Astrocyte of the cerebellum (primary cell): ENCODE results near the gene NELFA.
A peak's percentile ranks its signal among the peaks of the same experiment; 100 is the strongest.

Experiments used
- DNase-seq: peaks from one replicate; pipeline ENCODE4 v3.0.0-alpha.2; 2011; ENCODE audit warnings: low read depth
- H3K4me3 ChIP-seq: 2 replicates; pipeline ENCODE4 v1.5.1; 2011; ENCODE audit warnings: mild to moderate bottlenecking, low read depth, low read length, moderate library complexity
- CTCF ChIP-seq: IDR thresholded peaks from 2 replicates; pipeline ENCODE4 v1.5.1; 2012; ENCODE audit warnings: low read length, low read depth, moderate library complexity, mild to moderate bottlenecking; ENCODE audit errors: missing control alignments
- in situ Hi-C: cut with HindIII; loops from 2 replicates; pipeline ENCODE4 v1.10.0; 2017; ENCODE audit warnings: low sequenced_read_pairs

NELFA gene

GRCh38 chr4:2048831-2049230, 40.1 kb upstream of the NELFA start:
- H3K4me3 ChIP-seq: no peak overlapping the region
- DNase-seq: no peak
- no peak for TF ChIP-seq CTCF
- in situ Hi-C loops: no loop called here

DNA sequence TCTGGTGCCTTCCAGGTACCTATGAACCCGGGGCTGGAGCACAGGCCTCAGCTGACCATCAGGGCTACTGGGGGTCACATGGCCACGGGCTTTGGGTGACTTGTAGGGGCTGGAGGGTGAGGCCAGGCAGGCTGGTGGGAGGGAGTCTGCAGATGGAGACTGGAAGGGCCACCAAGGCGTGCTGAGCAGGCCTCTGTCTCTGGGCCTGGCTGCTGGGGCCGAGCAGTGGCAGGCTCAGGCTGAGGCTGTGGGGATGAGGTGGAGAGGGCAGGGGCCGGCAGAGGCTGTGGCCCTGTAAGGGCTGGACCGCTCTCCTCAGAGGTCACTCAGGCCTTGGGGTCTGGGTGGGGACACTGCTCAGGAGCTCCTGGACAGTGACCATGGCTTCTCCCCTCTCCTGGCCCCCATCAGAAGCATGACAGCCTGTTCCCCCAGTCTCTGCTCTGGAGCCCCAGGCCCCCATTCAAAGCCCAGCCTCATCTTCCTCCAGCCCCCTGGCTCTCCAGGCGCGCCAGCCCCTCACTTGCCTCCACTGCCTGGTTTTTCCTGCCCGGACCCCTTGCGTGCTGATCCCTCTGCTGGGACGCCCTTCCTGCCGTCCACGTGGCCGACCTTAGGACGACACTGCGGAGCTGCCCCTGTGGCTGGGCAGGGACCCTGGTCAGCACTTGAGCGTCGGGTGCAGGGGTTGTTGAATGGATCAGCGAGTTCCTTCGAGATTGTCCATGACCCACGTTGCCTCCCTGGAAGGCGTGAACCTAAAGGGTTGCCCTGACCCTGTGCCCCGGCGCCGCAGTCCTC, 39.2 kb upstream of the NELFA start:
- in situ Hi-C loops: no loop called here
- DNase-seq: no peak
- no peak for TF ChIP-seq CTCF
- H3K4me3 ChIP-seq: no peak overlapping the region

DNA sequence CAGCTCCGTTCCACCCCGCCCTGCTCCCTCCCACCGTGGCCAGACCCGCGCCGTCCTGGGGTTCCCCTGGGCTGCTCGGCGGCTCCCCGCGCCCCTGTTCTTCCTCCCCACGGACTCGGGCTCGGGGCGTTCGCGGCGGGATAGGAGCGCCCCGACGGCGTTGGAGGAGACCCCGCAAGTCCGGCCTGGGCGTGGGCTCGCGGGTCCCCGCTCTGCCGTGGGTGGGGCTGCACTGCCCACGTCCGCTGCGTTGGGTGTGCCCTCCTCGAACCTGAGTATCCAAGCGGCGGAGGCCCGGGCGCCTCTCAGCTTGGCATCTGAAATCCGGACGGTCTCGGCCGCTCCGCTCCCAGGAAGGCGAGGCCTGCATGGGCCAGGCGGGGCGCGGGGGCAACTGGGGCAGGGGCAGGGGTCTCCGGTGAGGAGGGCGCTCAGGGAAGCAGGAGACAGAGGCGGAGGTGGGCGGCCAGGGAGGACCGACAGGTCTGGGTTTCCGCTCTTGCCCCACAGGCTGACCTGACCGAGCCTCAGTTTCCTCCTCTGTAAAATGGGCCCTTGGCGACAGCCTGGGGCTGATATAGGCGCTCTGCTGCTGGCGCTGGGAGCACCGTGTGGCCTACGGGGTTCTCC, 38.4 kb upstream of the NELFA start:
- in situ Hi-C loops: no loop called here

GRCh38 chr4:2046031-2046961, 37.5 kb upstream of the NELFA start:
- peak; percentile 7 for TF ChIP-seq CTCF
- DNase-seq: no peak
- in situ Hi-C loops: no loop called here
- no peak overlapping the region for H3K4me3 ChIP-seq

More for the DNA sequence above, 38.4 kb upstream of the NELFA start:
- no peak for DNase-seq
- TF ChIP-seq CTCF: no peak
- H3K4me3 ChIP-seq: no peak overlapping the region

GRCh38 chr4:2045518-2045951, 36.8 kb upstream of the NELFA start:
- no peak for TF ChIP-seq CTCF
- no peak overlapping the region for H3K4me3 ChIP-seq
- in situ Hi-C loops: no loop called here
- DNase-seq: no peak

- DNase-seq: no peak
- TF ChIP-seq CTCF: no peak
- H3K4me3 ChIP-seq: no peak overlapping the region
- in situ Hi-C loops: no loop called here
These were observed 36.1 kb upstream of the NELFA start for GRCh38 chr4:2044542-2045517.
